Adrenal gland (tissue), 5 donors: ENCODE results near the gene SOX2.

Source experiments
- CTCF ChIP-seq, 6 experiments: fragments of 450-650 bp in 4 of 6; fragments of 200-600 bp in 2 of 6; sonication (generic) in 1 of 6; IDR thresholded peaks; 1 replicate in 5 of 6; 2 replicates in 1 of 6; pipeline versions ENCODE4 v1.5.1 to v1.8.0; 2016 to 2021; ENCODE audit warnings: antibody characterized with exemption in 6 of 6, mild to moderate bottlenecking in 2 of 6, moderate library complexity in 1 of 6
- POLR2A ChIP-seq, 2 donors: fragments of 450-650 bp; IDR thresholded peaks; one replicate each; pipeline ENCODE4 v1.6.1; 2017; ENCODE audit warnings: antibody characterized with exemption in 2 of 2, mild to moderate bottlenecking in 2 of 2, moderate library complexity in 1 of 2
- donor health status: DM: no; HTN: no; CAD: no.

- TF ChIP-seq CTCF (IDR thresholded peaks at IDR 0.05) = no peak
- TF ChIP-seq POLR2A (IDR thresholded peaks at IDR 0.05) = no peak
These were observed 41.7 kb downstream of the SOX2 start for GRCh38 chr3:181753391-181753790.
